ENCODE results near the gene TK2. TPM values are rescaled to one million over a fixed set of nuclear protein-coding genes. Genes with fewer than 3 reads are reported as not detected.
"Not testable (repeated sequence)": the region's sequence is repeated elsewhere in the genome, so short reads cannot be mapped to it uniquely, and the experiment has no call there.

The TK2 gene
- total RNA-seq, 1 experiment from 2014 or later, result 19.6 TPM

GRCh38 chr16:66578651-66579531, 29.0 kb upstream of the TK2 start, which contains the start of gene CMTM2:
Gene CMTM2 (plus strand): TSS chr16:66579463. CDS start chr16:66579608, 145 bp downstream.
- H3K27me3 ChIP-seq, result no peaks in the 10 kb centered on the region
- DNase-seq, result no peak
- no peaks in the 10 kb centered on the region for H3K9me3 ChIP-seq
- no peaks in the 10 kb centered on the region for H3K36me3 ChIP-seq
- no peak within 1 kb of the TSS for H3K4me3 ChIP-seq

- Histone ChIP-seq H3K27me3 (no peaks in the 10 kb centered on the region), H3K4me3 (no peak overlapping the region), H3K9me3 (no peaks in the 10 kb centered on the region), H3K36me3 (no peaks in the 10 kb centered on the region)
- no peak for DNase-seq
Measured at GRCh38 chr16:66576296-66576695, 26.4 kb upstream of the TK2 start.

- DNase-seq, result no peak
- no peaks in the 10 kb centered on the region for H3K9me3 ChIP-seq
- no peak overlapping the region for H3K4me3 ChIP-seq
- no peaks in the 10 kb centered on the region for H3K36me3 ChIP-seq
- H3K27me3 ChIP-seq, result no peaks in the 10 kb centered on the region
Measured at GRCh38 chr16:66575060-66575459, 25.1 kb upstream of the TK2 start.

GRCh38 chr16:66574531-66574930, 24.6 kb upstream of the TK2 start:
- Histone ChIP-seq H3K9me3 (no peaks in the 10 kb centered on the region), H3K36me3 (no peaks in the 10 kb centered on the region), H3K4me3 (no peak overlapping the region), H3K27me3 (no peaks in the 10 kb centered on the region)
- DNase-seq, result no peak

GRCh38 chr16:66574081-66574480, 24.2 kb upstream of the TK2 start:
- H3K9me3 ChIP-seq, result no peaks in the 10 kb centered on the region
- no peak overlapping the region for H3K4me3 ChIP-seq
- no peaks in the 10 kb centered on the region for H3K36me3 ChIP-seq
- H3K27me3 ChIP-seq, result no peaks in the 10 kb centered on the region
- no peak for DNase-seq

GRCh38 chr16:66572356-66572755, 22.4 kb upstream of the TK2 start:
- Histone ChIP-seq H3K9me3 (no peaks in the 10 kb centered on the region), H3K36me3 (peaks cover 1% of the 10 kb centered on the region), H3K27me3 (no peaks in the 10 kb centered on the region), H3K4me3 (no peak overlapping the region)
- DNase-seq, result no peak

GRCh38 chr16:66569827-66570405, 20.0 kb upstream of the TK2 start:
- H3K9me3 ChIP-seq, result no peaks in the 10 kb centered on the region
- no peak for DNase-seq
- H3K4me3 ChIP-seq, result no peak overlapping the region
- peaks cover 3% of the 10 kb centered on the region for H3K36me3 ChIP-seq
- no peaks in the 10 kb centered on the region for H3K27me3 ChIP-seq

- H3K4me3 ChIP-seq, result no peak overlapping the region
- H3K9me3 ChIP-seq, result no peaks in the 10 kb centered on the region
- H3K27me3 ChIP-seq, result no peaks in the 10 kb centered on the region
- H3K36me3 ChIP-seq, result peaks cover 3% of the 10 kb centered on the region
- DNase-seq, result no peak
Measured at GRCh38 chr16:66569131-66569530, 19.2 kb upstream of the TK2 start.

- peaks cover 8% of the 10 kb centered on the region for H3K36me3 ChIP-seq
- no peaks in the 10 kb centered on the region for H3K27me3 ChIP-seq
- no peak overlapping the region for H3K4me3 ChIP-seq
- H3K9me3 ChIP-seq, result no peaks in the 10 kb centered on the region
- DNase-seq, result peak; percentile 38
Measured at GRCh38 chr16:66568355-66568754, 18.4 kb upstream of the TK2 start.

GRCh38 chr16:66567270-66567669, 17.3 kb upstream of the TK2 start:
- not testable (repeated sequence) for H3K9me3 ChIP-seq, H3K4me3 ChIP-seq, DNase-seq, H3K27me3 ChIP-seq
- H3K36me3 ChIP-seq, result peaks cover 13% of the 10 kb centered on the region

- Histone ChIP-seq H3K27me3 (no peaks in the 10 kb centered on the region), H3K9me3 (no peaks in the 10 kb centered on the region), H3K36me3 (peaks cover 13% of the 10 kb centered on the region), H3K4me3 (no peak within 1 kb of the TSS)
- DNase-seq, result no peak
Measured at GRCh38 chr16:66566051-66566901, 16.4 kb upstream of the TK2 start, which contains the start of gene CMTM1. Gene CMTM1 (plus strand): TSS chr16:66566439. CDS start chr16:66566514, 75 bp downstream.

- Histone ChIP-seq H3K9me3 (no peaks in the 10 kb centered on the region), H3K4me3 (no peak overlapping the region), H3K27me3 (no peaks in the 10 kb centered on the region), H3K36me3 (peaks cover 13% of the 10 kb centered on the region)
- no peak for DNase-seq
Measured at GRCh38 chr16:66563574-66564334, 13.8 kb upstream of the TK2 start.

GRCh38 chr16:66562986-66563385, 13.1 kb upstream of the TK2 start:
- Histone ChIP-seq H3K4me3 (no peak overlapping the region), H3K27me3 (no peaks in the 10 kb centered on the region), H3K36me3 (peaks cover 17% of the 10 kb centered on the region), H3K9me3 (no peaks in the 10 kb centered on the region)
- no peak for DNase-seq

GRCh38 chr16:66562409-66562808, 12.5 kb upstream of the TK2 start:
- Histone ChIP-seq H3K9me3 (no peaks in the 10 kb centered on the region), H3K27me3 (no peaks in the 10 kb centered on the region), H3K4me3 (no peak overlapping the region), H3K36me3 (peaks cover 17% of the 10 kb centered on the region)
- no peak for DNase-seq

- no peak overlapping the region for H3K4me3 ChIP-seq
- no peaks in the 10 kb centered on the region for H3K27me3 ChIP-seq
- peaks cover 14% of the 10 kb centered on the region for H3K36me3 ChIP-seq
Measured at GRCh38 chr16:66561381-66562080, 11.6 kb upstream of the TK2 start.

GRCh38 chr16:66560107-66560506, 10.2 kb upstream of the TK2 start:
- no peaks in the 10 kb centered on the region for H3K9me3 ChIP-seq
- no peak for DNase-seq
- no peak overlapping the region for H3K4me3 ChIP-seq
- no peaks in the 10 kb centered on the region for H3K27me3 ChIP-seq
- peaks cover 14% of the 10 kb centered on the region for H3K36me3 ChIP-seq

More at GRCh38 chr16:66561381-66562080, 11.6 kb upstream of the TK2 start:
- DNase-seq, result no peak
- H3K9me3 ChIP-seq, result no peaks in the 10 kb centered on the region
